HG02798 (cell line): ENCODE measurements around the gene ZNF750.
"Not testable (repeated sequence)": the region's sequence is repeated elsewhere in the genome, so short reads cannot be mapped to it uniquely, and the experiment has no call there.

Experiments
- ATAC-seq: cut with Tn5 transposase; IDR thresholded peaks from one replicate; pipeline ENCODE4 v1.9.1; 2021; ENCODE audit warnings: mild to moderate bottlenecking; ENCODE audit not compliant: unreplicated experiment, poor library complexity

ZNF750 gene

DNA sequence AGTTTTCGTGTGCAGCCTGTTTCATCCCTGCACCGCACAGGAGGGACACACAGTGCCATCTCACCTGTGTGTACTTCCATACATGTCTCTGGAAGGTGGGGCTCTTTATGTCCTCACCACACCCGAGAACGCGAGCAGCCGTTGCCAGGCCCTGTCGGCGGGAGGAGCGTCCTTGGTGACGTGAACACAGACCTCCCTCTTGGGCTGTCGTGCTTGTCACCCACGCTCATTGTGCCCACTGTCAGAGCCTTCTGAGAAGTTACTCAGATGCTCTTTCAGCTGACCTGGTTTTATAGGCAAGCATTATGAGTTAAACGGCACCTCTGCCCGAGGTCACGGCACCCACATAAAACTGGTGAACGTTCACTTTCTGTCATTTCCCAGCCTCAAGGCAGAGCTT is 40.2 kb downstream of the ZNF750 start:
- no peak for ATAC-seq

DNA sequence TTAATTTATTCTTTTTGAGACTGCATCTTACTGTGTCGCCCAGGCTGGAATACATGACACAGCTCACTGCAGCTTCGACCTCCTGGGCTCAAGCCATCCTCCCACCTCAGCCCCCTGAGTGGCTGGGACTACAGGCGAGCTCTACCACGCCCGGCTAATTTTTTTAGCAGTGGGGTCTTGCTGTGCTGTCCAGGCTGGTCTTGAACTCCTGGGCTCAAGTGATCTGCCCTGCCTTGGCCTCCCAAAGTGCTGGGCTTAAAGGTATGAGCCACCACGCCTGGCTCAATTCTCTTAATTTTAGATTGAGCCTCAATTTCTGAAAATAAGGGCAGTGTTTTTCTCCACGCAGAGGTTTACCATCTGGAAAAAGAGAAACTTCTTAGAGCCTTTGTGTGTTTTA is 41.1 kb downstream of the ZNF750 start:
- ATAC-seq: no peak

GRCh38 chr17:82797061-82797460 is 42.8 kb downstream of the ZNF750 start:
- no peak for ATAC-seq

DNA sequence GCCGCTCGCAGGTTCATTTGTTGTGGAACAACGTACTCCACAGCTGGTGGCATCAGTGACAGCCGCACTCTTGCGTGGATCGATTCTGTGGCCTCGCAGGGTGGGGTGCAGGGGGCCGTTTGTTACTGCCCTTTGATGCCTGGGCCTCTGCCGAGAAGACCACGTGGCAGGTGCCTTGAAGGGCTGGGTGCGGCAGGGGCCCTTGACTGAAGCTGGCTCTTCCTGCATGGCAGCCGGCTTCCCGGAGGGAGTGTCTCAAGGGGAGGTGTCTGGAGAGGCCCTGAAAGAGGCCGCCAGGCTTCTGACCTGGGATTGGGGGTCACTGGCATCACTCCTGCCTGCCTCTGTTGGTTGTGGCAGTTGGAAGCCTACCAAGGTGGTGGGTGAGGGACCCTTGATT is 44.2 kb downstream of the ZNF750 start:
- ATAC-seq: no peak

DNA sequence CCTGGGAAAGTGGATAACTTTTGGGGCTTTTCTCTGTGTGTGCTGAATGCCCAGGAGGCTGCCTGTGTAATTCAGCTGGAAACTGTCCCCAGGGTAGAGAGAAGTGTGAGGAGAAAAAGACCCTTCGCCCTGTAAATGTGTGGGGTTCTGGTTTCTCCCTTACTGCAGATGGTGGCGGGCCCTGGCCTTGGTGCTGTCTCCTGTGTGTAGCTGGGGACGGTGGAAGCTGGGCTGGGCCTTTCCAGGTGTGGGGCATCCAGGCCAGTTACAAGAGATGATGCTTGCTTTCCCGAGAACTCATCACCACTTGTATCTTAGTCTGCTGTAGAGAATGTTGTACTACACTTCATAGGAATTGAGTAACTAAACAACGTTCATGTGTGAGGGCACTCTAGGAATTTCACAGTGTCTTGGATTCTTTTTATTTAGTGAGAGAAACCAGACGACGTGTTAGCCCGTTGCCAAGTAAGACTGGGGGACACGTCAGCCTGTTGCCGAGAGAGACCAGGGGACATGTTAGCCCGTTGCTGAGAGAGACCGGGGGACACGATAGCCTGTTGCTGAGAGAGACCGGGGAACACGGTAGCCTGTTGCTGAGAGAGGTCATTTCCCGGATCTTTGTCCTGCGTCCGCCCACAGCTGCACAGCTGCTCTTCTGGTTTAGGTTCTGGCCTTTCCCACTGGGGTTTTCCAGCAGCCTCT is 44.9 kb downstream of the ZNF750 start:
- ATAC-seq: no peak

GRCh38 chr17:82793974-82794630 is 45.7 kb downstream of the ZNF750 start:
- ATAC-seq: no peak

DNA sequence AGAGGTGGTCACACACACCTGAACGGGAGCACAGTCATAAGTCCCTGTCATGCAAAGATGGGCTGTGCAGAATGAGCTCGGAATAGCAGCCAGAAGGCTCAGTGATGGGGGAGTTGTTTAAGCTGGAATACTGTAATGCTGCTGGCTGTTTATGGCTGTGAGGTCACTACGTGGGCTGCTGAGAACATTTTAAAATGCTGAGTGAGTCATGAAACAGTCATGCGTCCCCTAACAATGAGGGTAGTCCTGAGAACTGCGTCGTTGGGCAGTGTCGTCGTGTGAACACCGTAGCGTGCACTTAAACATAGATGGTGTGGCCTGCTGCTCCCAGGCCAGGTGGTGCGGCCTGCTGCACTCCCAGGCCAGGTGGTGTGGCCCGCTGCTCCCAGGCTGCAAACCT is 48.3 kb downstream of the ZNF750 start:
- ATAC-seq: no peak

- ATAC-seq: no peak
Measured at GRCh38 chr17:82790391-82790790, 49.4 kb downstream of the ZNF750 start.

GRCh38 chr17:82789806-82790205 is 50.0 kb downstream of the ZNF750 start:
- ATAC-seq: no peak

- ATAC-seq: no peak
Measured at GRCh38 chr17:82789051-82789592, 50.7 kb downstream of the ZNF750 start.

- no peak for ATAC-seq
Measured at GRCh38 chr17:82788206-82789001, 51.4 kb downstream of the ZNF750 start.

DNA sequence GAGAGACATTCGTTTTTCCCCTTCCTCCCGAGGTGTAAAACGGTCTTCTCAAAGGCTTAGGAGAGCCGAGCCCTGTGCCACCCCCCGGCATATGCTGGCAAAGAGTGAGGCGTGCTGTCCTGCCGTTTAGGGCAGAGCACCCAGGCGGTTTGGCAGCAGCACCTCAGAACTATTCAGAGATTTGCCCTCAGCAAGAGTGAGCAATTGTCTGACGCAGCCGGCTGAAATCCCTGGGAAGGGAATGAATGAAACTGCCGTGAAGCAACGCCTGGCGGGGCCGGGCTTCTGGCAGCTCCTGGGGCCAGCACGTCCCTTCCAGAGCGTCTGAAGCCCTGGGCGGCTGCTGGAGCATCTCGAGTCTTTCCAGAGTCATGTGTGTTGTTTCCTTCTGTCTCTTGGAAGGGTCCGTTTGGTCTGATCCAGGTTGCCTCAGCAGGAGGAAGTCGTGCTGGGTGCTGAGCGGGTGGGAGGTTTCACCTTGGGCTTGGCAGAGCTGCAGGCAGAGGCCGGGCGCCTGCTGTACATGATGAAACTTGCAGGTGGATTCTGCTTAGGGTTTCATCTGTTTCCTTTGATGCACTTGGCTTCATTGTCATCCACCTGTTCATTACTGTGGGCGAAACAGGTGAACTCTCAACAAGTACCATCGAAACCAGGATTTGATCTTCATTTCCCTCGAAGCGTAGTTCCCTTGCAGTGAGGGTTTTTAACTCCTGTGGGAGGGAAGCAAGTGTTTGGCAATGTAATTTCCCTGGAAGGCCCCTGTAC is 52.6 kb downstream of the ZNF750 start:
- ATAC-seq: no peak

GRCh38 chr17:82786427-82786826 is 53.4 kb downstream of the ZNF750 start:
- ATAC-seq: no peak

GRCh38 chr17:82785581-82785980 is 54.2 kb downstream of the ZNF750 start:
- not testable (repeated sequence) for ATAC-seq

DNA sequence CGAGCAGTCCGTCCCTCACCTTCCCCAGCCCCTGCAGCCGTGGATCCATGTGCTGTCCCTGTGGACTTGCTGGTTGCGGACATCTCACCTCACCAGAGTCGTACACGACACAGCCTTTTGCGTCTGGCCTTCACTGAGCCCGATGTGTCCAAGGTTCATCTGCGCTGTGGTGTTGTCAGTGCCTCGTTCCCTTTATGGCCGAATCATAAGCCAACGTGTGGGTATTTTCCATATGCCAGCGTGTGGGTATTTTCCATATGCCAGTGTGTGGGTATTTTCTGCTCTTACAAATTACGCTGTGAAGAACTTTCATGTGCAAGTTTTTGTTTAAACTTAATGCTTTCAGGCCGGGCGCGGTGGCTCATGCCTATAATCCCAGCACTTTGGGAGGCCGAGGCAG is 56.3 kb downstream of the ZNF750 start:
- no peak for ATAC-seq

DNA sequence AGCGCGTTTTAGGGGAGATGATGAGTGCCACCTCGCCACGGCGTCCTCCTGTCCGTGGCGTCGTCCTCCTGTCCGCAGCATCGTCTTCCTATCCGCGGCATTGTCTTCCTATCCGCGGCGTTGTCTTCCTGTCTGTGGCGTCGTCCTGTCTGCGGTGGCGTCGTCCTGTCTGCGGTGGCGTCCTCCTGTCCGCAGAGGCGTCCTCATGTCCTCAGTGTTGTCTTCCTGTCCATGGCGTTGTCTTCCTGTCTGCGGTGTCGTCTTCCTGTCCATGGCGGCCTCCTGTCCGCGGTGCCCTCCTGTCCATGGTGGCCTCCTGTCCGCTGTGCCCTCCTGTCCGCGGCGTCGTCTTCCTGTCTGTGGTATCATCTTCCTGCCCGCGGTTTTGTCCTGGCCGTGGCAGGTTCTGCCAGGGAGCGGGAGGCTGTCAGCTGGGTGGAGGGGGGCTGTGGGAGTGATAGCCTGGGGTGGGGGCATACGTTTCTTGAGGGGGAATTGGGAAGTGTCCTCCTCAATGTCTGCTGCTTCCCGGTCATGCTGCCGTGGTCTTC is 57.1 kb downstream of the ZNF750 start:
- no peak for ATAC-seq

DNA sequence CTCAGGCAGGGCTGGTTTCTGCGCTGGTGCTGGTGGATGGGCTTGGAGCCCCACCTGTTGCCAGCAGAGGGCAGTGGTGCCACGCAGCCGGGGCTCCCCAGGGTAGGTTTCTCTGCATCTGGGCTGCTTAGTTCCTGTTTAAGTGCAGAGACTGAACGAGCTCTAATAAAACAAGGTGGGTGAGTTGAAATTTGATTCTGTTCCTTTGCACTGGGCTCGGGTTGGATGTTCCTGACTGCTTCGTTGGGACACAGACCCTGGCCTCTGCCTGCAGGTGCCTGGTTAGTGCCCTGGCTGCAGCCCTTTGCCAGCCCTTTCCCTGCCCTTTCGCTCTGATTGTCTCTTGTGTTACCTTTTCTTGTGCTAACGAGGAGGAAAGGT is 57.9 kb downstream of the ZNF750 start:
- peak; percentile 56 for ATAC-seq

GRCh38 chr17:82780971-82781893 is 58.6 kb downstream of the ZNF750 start:
- no peak for ATAC-seq

GRCh38 chr17:82780195-82780594 is 59.6 kb downstream of the ZNF750 start:
- no peak for ATAC-seq
